ENCODE results near the gene LCOR. TPM values are rescaled to one million over a fixed set of nuclear protein-coding genes. Genes with fewer than 3 reads are reported as not detected.

Gene LCOR
- total RNA-seq, 4 donors from 2014 or later: 19.8 to 25.1 (median 21.7) TPM

GRCh38 chr10:96947036-96947435 is 114.9 kb downstream of the LCOR start:
- Histone ChIP-seq H3K9me3 (no peaks in the 10 kb centered on the region), H3K27ac (no peak overlapping the region), H3K4me1 (peaks cover 0 to 6% (median 0%) of the 10 kb centered on the region in 4 donors), H3K4me3 (no peak overlapping the region), H3K36me3 (no peaks in the 10 kb centered on the region), H3K27me3 (no peaks in the 10 kb centered on the region)
- no peak for DNase-seq (ENCODE audit: low spot score in 2 of 2)
- TF ChIP-seq POLR2A (IDR thresholded peaks at IDR 0.05): no peak
- no peak for TF ChIP-seq EP300 (IDR thresholded peaks at IDR 0.05)
- no peak for TF ChIP-seq CTCF (IDR thresholded peaks at IDR 0.05)
- 88% methylated on average over 5 of the region's 5 CpGs for WGBS, 2 donors

GRCh38 chr10:96949039-96949683 is 117.1 kb downstream of the LCOR start:
- WGBS, 2 donors: 85 to 87% methylated on average over 5 of the region's 5 CpGs
- peaks cover 0 to 6% (median 0%) of the 10 kb centered on the region in 3 donors for H3K36me3 ChIP-seq
- H3K27me3 ChIP-seq: no peaks in the 10 kb centered on the region
- DNase-seq (ENCODE audit: low spot score in 2 of 2): no peak
- H3K4me1 ChIP-seq: no peaks in the 10 kb centered on the region
- H3K27ac ChIP-seq: no peak overlapping the region
- H3K4me3 ChIP-seq: no peak overlapping the region
- no peak for TF ChIP-seq POLR2A (IDR thresholded peaks at IDR 0.05)
- TF ChIP-seq CTCF (IDR thresholded peaks at IDR 0.05): no peak
- no peak for TF ChIP-seq EP300 (IDR thresholded peaks at IDR 0.05)
- H3K9me3 ChIP-seq: no peaks in the 10 kb centered on the region

- WGBS, 2 donors: 85 to 86% methylated on average over 2 of the region's 2 CpGs
- H3K27ac ChIP-seq: no peak overlapping the region
- TF ChIP-seq EP300 (IDR thresholded peaks at IDR 0.05) (no peak), POLR2A (IDR thresholded peaks at IDR 0.05) (no peak), CTCF (IDR thresholded peaks at IDR 0.05) (no peak)
- DNase-seq (ENCODE audit: low spot score in 2 of 2): no peak
- peaks cover 0 to 10% (median 0%) of the 10 kb centered on the region in 4 donors for H3K4me1 ChIP-seq
- no peak overlapping the region for H3K4me3 ChIP-seq
- no peaks in the 10 kb centered on the region for H3K9me3 ChIP-seq
- no peaks in the 10 kb centered on the region for H3K27me3 ChIP-seq
- peaks cover 0 to 21% (median 0%) of the 10 kb centered on the region in 3 donors for H3K36me3 ChIP-seq
Observed at GRCh38 chr10:96951954-96952353, 119.9 kb downstream of the LCOR start.

- no peak for DNase-seq (ENCODE audit: low spot score in 2 of 2)
- Histone ChIP-seq H3K27ac (no peak overlapping the region), H3K36me3 (peaks cover 0 to 21% (median 0%) of the 10 kb centered on the region in 3 donors), H3K4me1 (peaks cover 0 to 22% (median 2%) of the 10 kb centered on the region in 4 donors), H3K27me3 (no peaks in the 10 kb centered on the region), H3K4me3 (no peak overlapping the region), H3K9me3 (no peaks in the 10 kb centered on the region)
- TF ChIP-seq EP300 (IDR thresholded peaks at IDR 0.05) (no peak), POLR2A (IDR thresholded peaks at IDR 0.05) (no peak), CTCF (IDR thresholded peaks at IDR 0.05) (no peak)
- 43 to 44% methylated on average over 4 of the region's 4 CpGs for WGBS, 2 donors
Observed at GRCh38 chr10:96955794-96956193, 123.7 kb downstream of the LCOR start.

GRCh38 chr10:96958071-96958470 is 126.0 kb downstream of the LCOR start:
- no peak for TF ChIP-seq CTCF (IDR thresholded peaks at IDR 0.05)
- no peak for TF ChIP-seq POLR2A (IDR thresholded peaks at IDR 0.05)
- no peak for TF ChIP-seq EP300 (IDR thresholded peaks at IDR 0.05)
- Histone ChIP-seq H3K4me1 (peaks cover 0 to 27% (median 2%) of the 10 kb centered on the region in 4 donors), H3K9me3 (no peaks in the 10 kb centered on the region), H3K27me3 (no peaks in the 10 kb centered on the region), H3K36me3 (peaks cover 0 to 24% (median 0%) of the 10 kb centered on the region in 3 donors), H3K4me3 (no peak overlapping the region), H3K27ac (no peak overlapping the region)
- 83 to 90% methylated on average over 2 of the region's 2 CpGs for WGBS, 2 donors
- no peak for DNase-seq (ENCODE audit: low spot score in 2 of 2)
